Activated CD4-positive, alpha-beta T cell treated with anti-CD3 and anti-CD28 coated beads, Interleukin-2, Interleukin-6, amounts not matched to agents 100 ng/mL and 50 ng/mL, durations not matched to agents 16 hours and 8 hours (primary cell): ENCODE results near the gene HERPUD1.
"Not testable (repeated sequence)": the region's sequence is repeated elsewhere in the genome, so short reads cannot be mapped to it uniquely, and the experiment has no call there.

Source experiments
- DNase-seq: peaks from one replicate; pipeline ENCODE4 v3.0.0-alpha.2; 2020

Gene HERPUD1

GRCh38 chr16:56911771-56912571, 20.0 kb upstream of the HERPUD1 start:
- no peak for DNase-seq

DNA sequence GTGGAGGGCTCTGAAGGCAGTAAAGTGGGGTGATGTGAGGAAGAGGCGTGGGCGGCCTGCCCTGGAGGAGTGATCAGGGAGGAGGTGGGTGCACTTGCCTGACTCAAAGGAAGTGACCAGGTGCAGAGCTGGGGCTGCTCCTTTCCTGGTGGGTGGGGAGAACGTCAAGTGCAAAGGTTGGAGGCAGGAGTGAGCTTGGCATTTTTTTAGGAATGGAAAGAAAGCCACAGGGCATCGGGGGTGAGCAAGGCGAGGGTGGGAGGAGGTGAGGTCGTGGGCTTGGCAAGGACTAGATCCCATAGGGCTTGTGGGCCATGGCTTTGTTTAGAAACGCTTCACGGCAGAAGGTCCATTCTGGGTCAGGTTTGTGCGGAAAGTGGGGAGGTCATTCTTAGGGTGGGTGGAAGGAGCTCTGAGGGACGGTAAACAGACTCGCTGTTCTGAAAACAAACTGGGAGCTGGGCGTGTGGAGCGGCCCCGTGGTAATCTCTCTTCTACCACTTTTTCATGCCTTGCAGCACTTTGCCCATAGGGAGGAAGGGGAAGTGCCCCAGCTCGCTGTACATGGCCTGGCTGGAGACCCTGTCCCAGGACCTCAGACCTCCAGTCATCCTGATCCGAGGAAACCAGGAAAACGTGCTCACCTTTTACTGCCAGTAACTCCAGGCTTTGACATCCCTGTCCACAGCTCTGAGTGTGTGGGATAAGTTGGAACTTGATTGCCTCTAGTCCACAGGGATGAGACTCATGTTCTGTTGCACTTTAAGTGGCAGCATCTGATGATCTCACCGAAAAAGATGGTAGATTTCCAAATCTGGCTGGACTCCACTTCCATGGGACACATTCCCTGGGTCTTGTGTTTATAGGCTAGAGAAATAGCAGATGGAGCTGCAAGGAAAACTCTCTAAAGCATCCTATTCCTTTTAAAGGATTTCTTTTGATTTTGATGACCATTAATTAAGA, 18.9 kb upstream of the HERPUD1 start:
- no peak for DNase-seq

DNA sequence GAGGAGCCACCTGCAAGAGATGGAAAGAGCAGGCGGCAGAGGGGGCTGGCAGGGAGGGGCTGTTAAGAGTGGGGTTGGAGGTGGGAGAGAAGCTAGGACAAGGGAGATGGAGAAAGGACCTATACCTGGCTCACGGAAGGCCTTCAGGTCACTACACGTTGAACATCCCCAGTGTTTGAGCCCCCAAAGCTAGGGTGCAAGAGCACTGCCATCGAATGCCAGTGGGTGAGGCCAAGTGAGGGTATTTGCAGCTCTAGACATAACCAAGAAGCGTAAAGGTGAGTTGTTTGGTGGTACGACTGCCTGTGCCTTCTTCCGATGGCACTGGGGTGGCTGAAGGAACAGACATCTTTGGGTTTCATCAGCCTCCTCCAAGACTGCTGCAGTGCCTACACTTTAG, 17.0 kb upstream of the HERPUD1 start:
- no peak for DNase-seq

GRCh38 chr16:56915336-56916119, 16.4 kb upstream of the HERPUD1 start:
- DNase-seq, result no peak

GRCh38 chr16:56916571-56917403, 15.2 kb upstream of the HERPUD1 start:
- peak; percentile 70 for DNase-seq

DNA sequence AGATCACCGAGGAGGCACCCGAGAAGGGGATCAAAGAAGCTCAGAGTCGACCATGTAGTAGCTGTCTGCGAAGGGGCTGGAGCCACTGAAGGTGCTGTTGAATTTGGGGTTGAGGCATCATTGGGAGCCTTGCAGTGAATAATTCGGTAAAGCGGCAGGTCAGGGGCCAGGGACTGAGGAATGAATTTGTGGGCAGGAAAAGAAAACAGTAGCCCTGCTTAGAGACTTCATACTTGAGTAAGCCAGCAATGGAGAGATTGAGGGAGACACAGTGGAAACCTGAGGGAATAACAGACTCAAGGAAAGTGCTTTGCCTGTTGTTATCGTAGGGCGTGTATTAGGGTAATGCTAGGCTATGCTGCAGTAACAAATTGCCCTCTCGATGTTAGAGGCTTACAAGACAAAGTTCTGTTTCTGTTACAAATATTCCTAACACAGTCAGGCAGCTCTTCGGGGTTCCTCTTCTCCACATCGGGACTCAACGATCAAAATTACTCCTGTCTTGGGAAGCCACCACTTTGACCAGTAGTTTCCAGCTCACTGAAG, 13.4 kb upstream of the HERPUD1 start:
- DNase-seq, result no peak

- DNase-seq, result no peak
Measured at GRCh38 chr16:56919099-56919800, 12.7 kb upstream of the HERPUD1 start.

GRCh38 chr16:56921571-56921970, 10.4 kb upstream of the HERPUD1 start:
- DNase-seq, result no peak

- DNase-seq, result no peak
Measured at GRCh38 chr16:56923481-56924091, 8.4 kb upstream of the HERPUD1 start.

DNA sequence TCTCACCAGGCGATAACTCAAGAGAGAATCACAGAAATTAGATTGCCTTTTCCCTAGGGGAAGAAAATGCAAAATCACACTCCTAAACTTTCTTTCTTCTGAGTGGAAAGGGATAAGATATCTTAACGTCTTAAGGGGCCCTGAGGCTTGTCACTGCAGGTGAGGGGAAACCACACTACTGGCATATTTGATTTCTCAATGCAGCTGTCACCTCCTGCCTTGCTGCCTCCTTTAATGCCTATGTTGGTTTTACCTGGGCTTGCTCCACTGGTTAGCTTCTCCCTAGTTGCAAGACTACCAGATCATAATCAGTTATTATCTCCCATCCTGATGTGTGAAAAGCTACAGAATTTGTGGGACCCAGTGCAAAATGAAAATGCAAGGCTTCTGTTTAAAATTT, 4.5 kb upstream of the HERPUD1 start:
- DNase-seq, result no peak

GRCh38 chr16:56929639-56930038, 2.3 kb upstream of the HERPUD1 start:
- no peak for DNase-seq

GRCh38 chr16:56930486-56931270, 1.3 kb upstream of the HERPUD1 start:
- DNase-seq, result no peak

- DNase-seq, result no peak
Measured at GRCh38 chr16:56931271-56931891, 561 bp upstream of the HERPUD1 start.

- peak; percentile 63 for DNase-seq
Measured at GRCh38 chr16:56932721-56933619, 1.0 kb downstream of the HERPUD1 start.

DNA sequence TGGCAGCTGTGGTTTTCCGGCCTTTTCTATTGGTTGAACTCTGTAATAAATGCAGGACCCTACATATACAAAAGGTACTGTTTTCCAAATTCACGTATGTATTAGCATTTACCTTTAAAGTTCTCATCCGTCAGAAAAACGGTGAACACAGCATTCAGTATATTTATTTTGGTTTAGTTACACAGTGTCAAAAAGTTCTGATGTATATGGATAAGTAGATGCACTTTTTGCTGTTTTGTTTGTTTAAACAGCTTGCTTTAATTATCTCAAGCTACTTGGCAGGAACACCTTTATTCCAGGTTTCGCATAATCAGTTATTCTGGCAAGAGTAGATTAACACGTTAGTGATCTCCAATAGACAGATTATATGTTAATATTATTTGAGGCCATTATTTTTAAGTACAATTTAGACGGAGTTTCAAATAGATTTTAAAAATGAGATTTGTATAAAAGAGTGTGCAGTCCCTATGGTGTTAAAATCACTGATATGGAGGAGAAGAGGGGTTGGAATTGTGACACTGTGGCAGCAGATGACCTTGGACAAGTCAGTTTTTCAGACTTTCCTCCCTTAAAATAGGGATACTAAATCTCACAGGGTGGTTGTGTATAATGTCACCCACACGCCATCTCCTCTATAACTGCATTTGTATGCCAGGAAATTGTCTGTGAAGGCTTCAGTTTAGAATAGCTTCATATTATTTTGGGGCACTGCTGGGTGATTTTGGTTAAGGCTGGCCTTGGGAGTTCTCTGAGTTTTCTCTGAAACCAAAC, 2.1 kb downstream of the HERPUD1 start:
- no peak for DNase-seq

DNA sequence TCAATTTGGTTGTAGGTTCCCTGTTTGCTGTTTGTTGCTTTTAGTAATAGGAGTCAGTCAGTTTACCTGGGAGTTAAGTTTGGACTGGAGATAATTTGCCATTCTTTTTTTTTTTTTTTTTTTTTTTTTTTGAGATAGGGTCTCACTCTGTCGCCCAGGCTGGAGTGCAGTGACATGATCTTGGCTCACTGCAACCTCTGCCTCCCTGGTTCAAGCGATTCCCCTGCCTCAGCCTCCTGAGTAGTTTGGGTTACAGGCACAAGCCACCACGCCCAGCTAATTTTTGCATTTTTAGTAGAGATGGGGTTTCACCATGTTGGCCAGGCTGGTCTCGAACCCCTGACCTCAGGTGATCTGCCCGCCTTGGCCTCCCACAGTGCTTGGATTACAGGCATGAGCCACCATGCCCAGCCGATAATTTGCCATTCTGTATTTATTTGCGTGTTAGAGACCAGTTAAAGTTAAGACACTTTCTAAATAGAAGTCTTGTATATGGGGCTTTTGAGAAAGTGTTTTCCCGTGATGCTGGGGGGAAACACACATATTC, 2.7 kb downstream of the HERPUD1 start:
- not testable (repeated sequence) for DNase-seq

DNA sequence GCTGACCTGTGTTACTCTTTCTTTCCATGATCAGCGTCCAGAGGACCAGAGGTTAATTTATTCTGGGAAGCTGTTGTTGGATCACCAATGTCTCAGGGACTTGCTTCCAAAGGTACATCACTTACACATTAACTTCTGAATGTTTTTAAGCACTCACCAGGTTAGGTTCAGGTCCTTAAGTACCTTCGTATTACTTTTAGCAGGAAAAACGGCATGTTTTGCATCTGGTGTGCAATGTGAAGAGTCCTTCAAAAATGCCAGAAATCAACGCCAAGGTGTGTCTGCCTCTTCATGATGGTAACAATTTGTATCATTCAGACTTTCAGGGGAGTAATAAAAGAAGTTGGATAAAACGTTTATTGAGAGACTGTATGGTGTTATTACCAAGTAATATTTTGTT, 3.3 kb downstream of the HERPUD1 start:
- DNase-seq, result no peak
